Activated T-cell treated with anti-CD3 and anti-CD28 coated beads, Interleukin-2, amount 50 U/mL, for 24 hours (primary cell): ENCODE results near the gene B3GNT8.
"Not testable (repeated sequence)": the region's sequence is repeated elsewhere in the genome, so short reads cannot be mapped to it uniquely, and the experiment has no call there.

Experiments used
- DNase-seq: peaks from one replicate; pipeline ENCODE4 v3.0.0-alpha.2; 2020
- H3K27ac Mint-ChIP-seq: 2 replicates; pipeline ENCODE4 v1.8.0; 2020; ENCODE audit warnings: mild to moderate bottlenecking, mixed read lengths
- H3K27me3 Mint-ChIP-seq: 2 replicates; pipeline ENCODE4 v1.8.0; 2020; ENCODE audit warnings: mixed read lengths
- H3K36me3 Mint-ChIP-seq: 2 replicates; pipeline ENCODE4 v1.8.0; 2020; ENCODE audit warnings: low read depth, mixed read lengths
- H3K4me1 Mint-ChIP-seq: 2 replicates; pipeline ENCODE4 v1.8.0; 2020; ENCODE audit warnings: low read depth, mixed read lengths
- H3K4me3 Mint-ChIP-seq: 2 replicates; pipeline ENCODE4 v1.8.0; 2020; ENCODE audit warnings: mild to moderate bottlenecking, moderate library complexity, mixed read lengths
- H3K9me3 Mint-ChIP-seq: 2 replicates; pipeline ENCODE4 v1.8.0; 2020; ENCODE audit warnings: mixed read lengths

The B3GNT8 gene

DNA sequence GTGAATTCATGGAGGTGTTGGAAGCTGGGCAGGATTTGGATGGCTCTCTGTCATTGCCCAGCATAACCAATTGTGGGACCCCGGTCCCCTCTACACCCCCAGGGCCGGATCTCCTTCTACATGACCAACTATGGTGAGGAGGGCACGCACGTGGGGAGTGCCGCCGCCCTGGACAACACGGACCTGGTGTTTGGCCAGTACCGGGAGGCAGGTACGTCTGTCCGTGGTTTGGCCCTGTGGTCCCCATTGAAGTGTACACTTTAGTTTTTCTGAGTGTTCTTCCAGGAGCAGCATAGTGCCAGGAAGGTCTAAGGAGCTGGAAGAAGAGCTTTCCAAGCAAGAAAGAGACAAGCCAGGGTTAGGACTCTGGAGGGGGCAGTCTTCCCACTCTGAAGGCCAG lies 13.2 kb downstream of the B3GNT8 start:
- Mint-ChIP-seq H3K27ac (no peak overlapping the region), H3K36me3 (peaks cover 67% of the 10 kb centered on the region), H3K4me1 (peaks cover 10% of the 10 kb centered on the region), H3K9me3 (no peaks in the 10 kb centered on the region), H3K27me3 (no peaks in the 10 kb centered on the region), H3K4me3 (no peak overlapping the region)
- no peak for DNase-seq

GRCh38 chr19:41412953-41413352 lies 14.2 kb downstream of the B3GNT8 start:
- Mint-ChIP-seq H3K27ac (no peak overlapping the region), H3K27me3 (no peaks in the 10 kb centered on the region), H3K9me3 (no peaks in the 10 kb centered on the region), H3K36me3 (peaks cover 58% of the 10 kb centered on the region), H3K4me3 (no peak overlapping the region), H3K4me1 (peaks cover 10% of the 10 kb centered on the region)
- no peak for DNase-seq

GRCh38 chr19:41411968-41412265 lies 15.3 kb downstream of the B3GNT8 start:
- Mint-ChIP-seq H3K36me3 (peaks cover 55% of the 10 kb centered on the region), H3K4me3 (no peak overlapping the region), H3K4me1 (peaks cover 10% of the 10 kb centered on the region), H3K27me3 (no peaks in the 10 kb centered on the region), H3K27ac (no peak overlapping the region), H3K9me3 (no peaks in the 10 kb centered on the region)
- DNase-seq = no peak

- DNase-seq = no peak
- no peaks in the 10 kb centered on the region for H3K9me3 Mint-ChIP-seq
- peaks cover 10% of the 10 kb centered on the region for H3K4me1 Mint-ChIP-seq
- H3K27me3 Mint-ChIP-seq = no peaks in the 10 kb centered on the region
- H3K36me3 Mint-ChIP-seq = peaks cover 53% of the 10 kb centered on the region
- H3K27ac Mint-ChIP-seq = no peak overlapping the region
- H3K4me3 Mint-ChIP-seq = no peak overlapping the region
These were observed 15.8 kb downstream of the B3GNT8 start for GRCh38 chr19:41411100-41411967.

DNA sequence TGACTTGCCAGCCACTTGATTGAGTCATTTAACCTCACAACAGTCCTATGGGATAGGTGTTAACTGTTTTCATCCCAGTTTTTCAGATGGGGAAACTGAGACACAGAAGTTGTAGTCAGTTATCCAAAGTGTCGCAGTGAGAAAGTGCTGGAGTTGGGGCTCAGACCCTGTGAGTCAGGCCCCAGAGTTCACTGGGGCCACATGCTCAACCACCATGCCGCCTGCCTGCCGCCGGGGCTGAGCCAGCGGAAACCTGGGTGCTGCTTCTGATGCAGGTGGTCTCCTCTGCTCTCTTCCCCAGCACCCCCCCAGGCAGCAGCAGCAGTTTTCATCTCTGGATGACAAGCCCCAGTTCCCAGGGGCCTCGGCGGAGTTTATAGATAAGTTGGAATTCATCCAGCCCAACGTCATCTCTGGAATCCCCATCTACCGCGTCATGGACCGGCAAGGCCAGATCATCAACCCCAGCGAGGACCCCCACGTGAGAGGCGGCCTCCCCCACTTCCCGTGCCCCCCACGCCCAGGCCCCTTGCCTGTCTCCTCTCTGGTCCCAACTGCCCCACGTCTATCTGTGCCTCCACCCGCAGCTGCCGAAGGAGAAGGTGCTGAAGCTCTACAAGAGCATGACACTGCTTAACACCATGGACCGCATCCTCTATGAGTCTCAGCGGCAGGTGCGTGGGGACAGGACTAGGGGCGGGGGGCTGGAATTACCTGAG lies 16.7 kb downstream of the B3GNT8 start:
- H3K27ac Mint-ChIP-seq = peak overlapping the region; percentile 55
- peaks cover 10% of the 10 kb centered on the region for H3K4me1 Mint-ChIP-seq
- no peak overlapping the region for H3K4me3 Mint-ChIP-seq
- H3K9me3 Mint-ChIP-seq = no peaks in the 10 kb centered on the region
- H3K36me3 Mint-ChIP-seq = peaks cover 46% of the 10 kb centered on the region
- H3K27me3 Mint-ChIP-seq = no peaks in the 10 kb centered on the region
- no peak for DNase-seq

GRCh38 chr19:41409288-41409687 lies 17.9 kb downstream of the B3GNT8 start:
- H3K27ac Mint-ChIP-seq = peak overlapping the region; percentile 42

GRCh38 chr19:41408846-41409245 lies 18.3 kb downstream of the B3GNT8 start:
- not testable (repeated sequence) for H3K27ac Mint-ChIP-seq, H3K9me3 Mint-ChIP-seq, H3K4me3 Mint-ChIP-seq, DNase-seq, H3K27me3 Mint-ChIP-seq
- Mint-ChIP-seq H3K36me3 (peaks cover 35% of the 10 kb centered on the region), H3K4me1 (peaks cover 13% of the 10 kb centered on the region)

More at GRCh38 chr19:41409288-41409687, 17.9 kb downstream of the B3GNT8 start:
- H3K9me3 Mint-ChIP-seq = no peaks in the 10 kb centered on the region
- H3K36me3 Mint-ChIP-seq = peaks cover 39% of the 10 kb centered on the region
- H3K4me1 Mint-ChIP-seq = peaks cover 13% of the 10 kb centered on the region
- no peaks in the 10 kb centered on the region for H3K27me3 Mint-ChIP-seq
- no peak for DNase-seq
- no peak overlapping the region for H3K4me3 Mint-ChIP-seq

GRCh38 chr19:41408256-41408655 lies 18.9 kb downstream of the B3GNT8 start:
- DNase-seq = no peak
- H3K4me3 Mint-ChIP-seq = no peak overlapping the region
- H3K4me1 Mint-ChIP-seq = peaks cover 16% of the 10 kb centered on the region
- no peaks in the 10 kb centered on the region for H3K9me3 Mint-ChIP-seq
- peaks cover 29% of the 10 kb centered on the region for H3K36me3 Mint-ChIP-seq
- H3K27me3 Mint-ChIP-seq = no peaks in the 10 kb centered on the region
- H3K27ac Mint-ChIP-seq = no peak overlapping the region

- no peak for DNase-seq
- Mint-ChIP-seq H3K27me3 (no peaks in the 10 kb centered on the region), H3K4me1 (peaks cover 17% of the 10 kb centered on the region), H3K27ac (no peak overlapping the region), H3K9me3 (no peaks in the 10 kb centered on the region), H3K4me3 (no peak overlapping the region), H3K36me3 (peaks cover 28% of the 10 kb centered on the region)
These were observed 19.9 kb downstream of the B3GNT8 start for GRCh38 chr19:41407271-41407670.

GRCh38 chr19:41405776-41406175 lies 21.4 kb downstream of the B3GNT8 start:
- DNase-seq = no peak
- H3K27ac Mint-ChIP-seq = no peak overlapping the region
- H3K36me3 Mint-ChIP-seq = peaks cover 25% of the 10 kb centered on the region
- peaks cover 26% of the 10 kb centered on the region for H3K4me1 Mint-ChIP-seq
- H3K27me3 Mint-ChIP-seq = no peaks in the 10 kb centered on the region
- no peak overlapping the region for H3K4me3 Mint-ChIP-seq
- no peaks in the 10 kb centered on the region for H3K9me3 Mint-ChIP-seq

GRCh38 chr19:41403181-41403970 lies 23.8 kb downstream of the B3GNT8 start:
- Mint-ChIP-seq H3K4me1 (peaks cover 28% of the 10 kb centered on the region), H3K27me3 (no peaks in the 10 kb centered on the region), H3K9me3 (no peaks in the 10 kb centered on the region), H3K4me3 (no peak overlapping the region), H3K36me3 (peaks cover 18% of the 10 kb centered on the region), H3K27ac (peak overlapping the region; percentile 63)
- DNase-seq = no peak

GRCh38 chr19:41402010-41402409 lies 25.2 kb downstream of the B3GNT8 start:
- peaks cover 35% of the 10 kb centered on the region for H3K4me1 Mint-ChIP-seq
- H3K9me3 Mint-ChIP-seq = no peaks in the 10 kb centered on the region
- no peak for DNase-seq
- no peak overlapping the region for H3K4me3 Mint-ChIP-seq
- peaks cover 26% of the 10 kb centered on the region for H3K36me3 Mint-ChIP-seq
- no peaks in the 10 kb centered on the region for H3K27me3 Mint-ChIP-seq
- peak overlapping the region; percentile 4 for H3K27ac Mint-ChIP-seq

GRCh38 chr19:41401483-41401882 lies 25.7 kb downstream of the B3GNT8 start:
- Mint-ChIP-seq H3K27me3 (no peaks in the 10 kb centered on the region), H3K4me1 (peaks cover 36% of the 10 kb centered on the region), H3K27ac (peak overlapping the region; percentile 8), H3K4me3 (no peak overlapping the region), H3K9me3 (no peaks in the 10 kb centered on the region), H3K36me3 (peaks cover 29% of the 10 kb centered on the region)
- DNase-seq = no peak

DNA sequence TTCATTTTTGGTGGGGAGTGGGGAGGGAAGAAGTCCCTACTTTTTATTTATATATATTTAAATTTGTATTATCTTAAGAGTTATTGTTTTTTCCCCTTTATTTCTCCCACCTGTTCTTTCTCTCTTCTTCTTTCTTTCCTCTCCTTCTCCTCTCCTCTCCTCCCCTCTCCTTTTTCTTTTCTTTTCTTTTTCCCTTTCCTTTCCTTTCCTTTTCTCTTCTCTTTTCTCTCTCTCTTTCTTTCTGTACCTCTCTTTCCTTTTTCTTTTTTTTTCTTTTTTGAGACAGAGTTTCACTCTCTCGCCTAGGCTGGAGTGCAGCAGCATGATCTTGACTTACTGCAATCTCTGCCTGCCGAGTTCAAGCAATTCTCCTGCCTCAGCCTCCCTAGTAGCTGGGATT lies 27.6 kb downstream of the B3GNT8 start:
- Mint-ChIP-seq H3K4me3 (peak overlapping the region; percentile 99), H3K4me1 (peaks cover 46% of the 10 kb centered on the region), H3K27ac (no peak overlapping the region), H3K27me3 (no peaks in the 10 kb centered on the region), H3K36me3 (peaks cover 39% of the 10 kb centered on the region), H3K9me3 (no peaks in the 10 kb centered on the region)
- DNase-seq = no peak
